Astrocyte (in vitro differentiated cells and primary cell): ENCODE data around the gene CDH13.

Experiments used
- CTCF ChIP-seq: IDR thresholded peaks from 2 replicates; pipeline ENCODE4 v1.5.1; 2011; ENCODE audit warnings: low read depth, mild to moderate bottlenecking, inconsistent platforms, low read length, moderate library complexity; ENCODE audit not compliant: insufficient read depth
- EZH2 ChIP-seq: IDR thresholded peaks from 2 replicates; pipeline ENCODE4 v1.6.1; 2012; ENCODE audit warnings: mild to moderate bottlenecking, low read length, inconsistent platforms; ENCODE audit not compliant: insufficient read depth

- no peak for TF ChIP-seq CTCF
- no peak for TF ChIP-seq EZH2
These were observed 1121.2 kb downstream of the CDH13 start for GRCh38 chr16:83747936-83748335.
